ENCODE measurements around the gene VTCN1.

Gene VTCN1

DNA sequence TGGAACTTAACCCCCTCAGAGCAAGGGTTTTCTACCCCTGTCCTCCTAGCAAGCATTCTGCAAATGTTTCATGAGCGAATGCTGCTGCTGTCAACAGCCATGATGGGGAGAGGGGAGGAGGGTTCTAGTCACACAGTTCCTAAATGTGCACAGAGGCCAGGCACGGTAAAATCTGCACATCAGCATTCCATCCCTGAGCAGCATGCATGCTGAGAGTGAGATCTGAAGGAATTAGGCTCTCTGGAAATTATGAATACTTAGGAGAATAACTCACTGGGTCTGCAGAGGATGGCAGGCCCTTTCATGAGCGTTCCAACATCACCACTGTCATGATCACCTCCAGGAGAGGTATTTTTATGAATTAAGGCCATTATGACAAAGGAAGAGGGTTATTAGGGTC is 2.1 kb downstream of the VTCN1 start:
- no peak for DNase-seq

DNA sequence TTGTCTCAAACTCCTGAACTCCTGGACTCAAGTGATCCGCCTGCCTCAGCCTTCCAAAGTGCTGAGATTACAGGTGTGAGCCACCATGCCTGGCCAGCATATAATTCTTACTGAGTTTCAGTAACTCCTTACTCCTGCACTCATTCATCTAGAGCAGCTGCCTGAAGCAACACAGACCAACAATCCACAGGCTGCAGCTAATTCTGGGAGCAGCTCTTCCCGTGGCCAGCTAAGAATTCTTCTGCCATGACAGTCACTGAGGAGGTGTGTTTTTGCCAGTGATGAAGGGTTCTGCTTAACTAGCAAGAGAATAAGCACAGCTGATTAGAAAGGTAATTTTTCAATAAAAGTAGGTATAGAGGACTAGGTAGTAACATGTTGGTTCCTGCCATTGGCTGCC is 5.4 kb downstream of the VTCN1 start:
- no peak for DNase-seq

DNA sequence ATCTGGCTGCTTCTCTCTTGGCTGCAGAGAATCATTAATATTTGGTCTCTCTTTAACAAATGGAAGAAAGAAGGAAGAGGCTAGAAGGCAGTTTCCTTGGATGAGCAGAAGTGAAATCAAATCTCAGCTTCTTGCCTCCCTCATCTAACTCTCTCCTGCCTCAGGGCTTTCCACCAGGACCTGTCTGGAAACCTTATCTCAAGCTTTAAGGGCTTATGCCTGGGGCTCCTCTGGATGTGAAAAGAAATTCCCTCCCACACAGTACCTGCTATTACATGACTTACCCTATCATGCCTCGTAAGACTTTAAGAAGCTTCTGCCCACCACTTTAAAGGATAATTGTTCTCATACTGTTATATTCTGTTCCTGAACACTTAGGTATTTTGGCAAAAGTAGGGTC is 8.9 kb downstream of the VTCN1 start:
- DNase-seq = no peak

GRCh38 chr1:117198097-117198496 is 12.6 kb downstream of the VTCN1 start:
- DNase-seq = no peak

DNA sequence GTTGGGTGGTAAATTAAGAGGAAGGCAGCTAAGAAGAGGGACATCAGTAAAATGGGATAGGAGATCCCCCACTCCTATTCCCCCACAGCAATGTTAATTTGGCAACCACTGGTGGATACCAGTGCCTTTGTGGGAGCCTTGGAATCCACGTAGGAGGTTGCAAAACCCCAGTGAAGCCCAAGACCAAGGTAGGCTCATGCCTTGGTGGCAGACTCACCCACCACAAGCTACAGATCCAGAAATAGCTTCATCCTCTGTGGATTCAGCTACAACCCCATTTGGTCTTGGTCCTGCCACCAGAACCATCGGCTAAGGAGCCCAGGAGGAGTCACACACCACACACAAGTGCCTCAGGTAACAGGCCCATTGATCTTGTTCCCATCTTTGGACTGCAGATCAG is 21.0 kb downstream of the VTCN1 start:
- DNase-seq = no peak

DNA sequence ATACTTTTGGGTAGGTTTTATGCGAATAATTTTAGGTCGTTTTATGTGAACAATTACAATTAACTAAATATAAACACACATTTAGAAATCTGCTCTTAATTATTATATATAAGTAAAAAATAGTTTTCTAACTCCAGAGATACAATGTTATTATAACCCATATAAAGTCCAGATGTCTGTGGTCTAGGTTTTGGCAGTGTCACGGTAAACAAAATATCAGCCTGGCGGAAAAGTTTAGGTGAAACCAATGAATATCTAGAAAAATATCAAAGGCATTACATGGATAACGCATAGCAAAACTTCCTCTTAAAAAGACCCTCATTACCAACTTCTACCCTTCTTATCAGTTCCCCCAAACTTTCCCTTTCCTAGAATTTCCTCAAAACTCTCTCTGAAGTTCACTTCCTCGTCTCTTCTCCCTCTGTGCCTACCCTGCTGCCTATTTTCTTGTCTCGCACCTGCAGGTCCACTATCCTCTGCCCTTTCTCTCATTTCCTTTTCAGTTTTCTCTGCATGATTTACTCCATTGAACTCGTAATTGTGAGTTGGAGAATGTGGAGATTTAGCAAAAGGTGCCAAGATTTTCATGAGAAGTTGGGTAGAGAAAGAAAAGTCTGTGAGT is 21.8 kb downstream of the VTCN1 start:
- no peak for DNase-seq

DNA sequence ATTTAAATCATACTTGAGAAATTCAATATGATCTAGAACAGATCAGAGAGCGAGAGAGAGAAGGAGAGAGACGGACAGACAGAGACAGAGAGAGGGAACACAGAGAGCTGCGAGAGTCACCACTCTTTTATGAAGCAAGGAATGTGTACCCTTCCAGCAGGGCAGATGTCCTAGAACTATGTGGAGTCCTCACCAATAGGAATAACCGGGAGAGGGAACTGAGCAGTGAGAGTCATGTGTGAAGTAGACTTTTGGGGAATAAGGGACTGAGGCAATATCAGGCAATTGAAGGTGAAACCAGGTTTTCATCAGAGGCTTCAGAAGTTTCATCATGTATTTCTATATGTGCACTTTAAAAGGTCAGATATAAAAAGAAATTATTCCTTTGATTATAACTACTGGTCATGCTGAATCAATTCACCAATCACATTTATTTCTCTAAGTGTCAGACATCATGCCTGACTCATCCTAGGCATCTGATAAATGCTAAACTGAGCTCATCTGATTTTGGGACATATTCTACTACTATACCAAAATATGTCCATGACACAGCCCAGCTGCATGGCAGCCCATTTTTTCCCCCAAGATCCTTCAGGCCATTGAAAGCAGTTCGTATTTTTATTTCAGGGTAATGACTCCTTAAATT is 22.4 kb downstream of the VTCN1 start:
- no peak for DNase-seq

DNA sequence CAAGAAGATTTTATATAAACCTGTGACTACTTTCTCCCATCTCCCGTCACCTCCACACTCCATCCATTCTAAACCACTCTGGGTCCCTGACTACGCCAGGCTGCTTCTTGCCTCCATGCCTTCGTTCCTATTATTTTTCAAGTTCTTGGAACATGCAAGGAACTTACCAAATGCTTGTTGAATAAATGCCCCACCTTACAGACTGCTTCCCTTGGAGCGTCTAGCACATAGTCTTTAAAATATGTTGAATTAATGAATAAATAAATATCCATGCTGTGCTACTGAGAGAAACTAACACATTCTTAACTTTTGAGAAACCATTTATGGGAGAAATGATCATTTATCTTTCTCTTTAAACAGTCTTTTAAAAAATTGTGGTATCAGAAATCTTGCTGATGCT is 27.6 kb downstream of the VTCN1 start:
- no peak for DNase-seq

DNA sequence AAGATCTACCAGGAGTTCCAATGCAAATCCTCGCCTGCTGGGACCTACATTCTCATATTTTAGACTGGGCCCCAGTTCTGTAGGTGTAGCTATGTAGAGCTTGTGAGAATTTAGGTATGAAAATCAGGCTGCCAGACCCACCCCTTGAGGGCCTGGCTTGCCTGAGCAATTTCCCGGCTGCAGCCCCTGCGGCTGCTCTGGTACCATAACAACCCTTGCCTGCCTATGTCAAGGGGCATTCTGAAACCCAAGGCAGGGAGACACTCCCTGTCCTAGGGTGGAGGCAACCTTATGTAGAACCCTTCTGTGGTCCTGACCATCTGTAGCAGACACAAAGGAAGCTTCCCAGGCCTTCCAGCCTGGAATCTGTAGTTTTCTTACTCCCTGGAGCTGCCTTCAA is 28.4 kb downstream of the VTCN1 start:
- DNase-seq = no peak

DNA sequence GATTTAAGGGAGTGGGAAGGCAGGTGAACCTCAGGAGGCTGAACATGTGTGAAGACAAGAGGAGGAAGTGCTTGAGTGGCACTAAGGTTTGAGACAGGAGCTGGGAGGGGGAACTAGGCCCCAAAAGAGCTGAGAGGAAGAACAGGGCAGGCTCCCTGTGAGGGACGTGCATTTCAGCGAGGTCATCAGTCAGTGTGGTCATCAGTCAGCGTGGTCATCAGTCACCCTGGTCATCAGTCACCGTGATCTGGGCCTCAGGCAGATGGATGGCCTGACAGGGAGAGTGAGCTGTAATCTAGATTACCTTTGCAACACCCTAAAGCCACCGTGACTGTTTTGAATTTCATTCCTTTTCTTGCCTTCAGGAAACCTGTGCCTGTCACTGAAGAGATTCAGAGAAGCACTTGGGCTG is 29.1 kb downstream of the VTCN1 start:
- no peak for DNase-seq

DNA sequence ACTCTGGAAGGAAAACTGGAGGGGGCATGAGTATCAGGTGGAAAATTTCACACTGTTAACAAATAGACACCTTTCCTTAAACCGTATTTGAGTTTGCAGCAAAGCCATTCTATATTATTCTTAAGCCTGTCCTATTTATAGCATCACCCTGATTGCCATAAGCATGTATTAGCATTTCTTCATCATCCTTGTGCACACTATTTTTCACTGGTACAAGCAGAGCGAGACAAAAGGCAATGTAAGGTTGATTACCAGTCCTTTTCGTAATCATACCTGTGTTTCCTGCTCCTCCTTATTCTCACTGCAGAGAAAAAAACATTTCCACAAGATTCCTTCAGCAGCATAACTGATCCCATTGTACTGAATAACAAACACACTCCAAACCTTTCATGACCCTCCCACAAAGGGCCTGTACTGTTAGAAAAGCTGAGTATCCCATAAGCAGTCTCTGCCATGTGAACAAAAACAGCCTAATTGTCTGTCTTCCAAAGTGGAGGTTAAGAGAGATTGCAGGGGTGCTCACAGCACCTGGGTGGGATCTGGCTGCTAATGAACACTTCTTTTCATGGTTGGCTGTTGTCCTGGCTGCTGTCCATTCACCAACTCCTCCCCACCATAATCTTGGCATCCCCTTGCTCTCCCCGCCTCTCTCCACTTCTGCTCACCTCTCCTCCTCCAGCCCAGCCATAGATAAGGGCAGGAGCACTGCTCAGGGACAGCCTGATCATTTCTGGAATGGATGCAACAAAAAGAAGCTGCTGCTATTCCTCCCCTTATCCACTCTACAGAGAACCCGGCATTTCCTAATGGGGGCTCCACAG is 30.4 kb downstream of the VTCN1 start:
- DNase-seq = no peak

DNA sequence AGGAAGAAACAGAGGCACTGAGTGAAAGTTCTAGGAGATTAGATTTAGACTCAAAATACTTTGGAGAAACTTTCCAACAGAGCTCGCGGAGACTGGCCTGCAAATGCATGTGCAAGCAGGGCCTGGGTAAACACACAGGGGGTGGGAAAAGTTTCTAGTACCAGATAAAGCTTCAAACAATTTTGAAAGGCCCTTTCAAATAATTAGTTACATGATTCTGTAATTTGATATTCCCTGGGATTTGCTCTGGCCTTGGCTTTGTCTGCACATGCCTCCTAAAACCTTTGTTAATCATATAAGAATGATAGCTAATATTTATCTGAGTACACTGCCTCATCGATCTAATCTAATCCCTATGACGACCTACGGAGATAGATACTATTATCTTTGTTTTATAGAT is 31.3 kb downstream of the VTCN1 start:
- no peak for DNase-seq

GRCh38 chr1:117178756-117179155 is 32.0 kb downstream of the VTCN1 start:
- no peak for DNase-seq

- no peak for DNase-seq
These were observed 33.4 kb downstream of the VTCN1 start for GRCh38 chr1:117177376-117177775.

DNA sequence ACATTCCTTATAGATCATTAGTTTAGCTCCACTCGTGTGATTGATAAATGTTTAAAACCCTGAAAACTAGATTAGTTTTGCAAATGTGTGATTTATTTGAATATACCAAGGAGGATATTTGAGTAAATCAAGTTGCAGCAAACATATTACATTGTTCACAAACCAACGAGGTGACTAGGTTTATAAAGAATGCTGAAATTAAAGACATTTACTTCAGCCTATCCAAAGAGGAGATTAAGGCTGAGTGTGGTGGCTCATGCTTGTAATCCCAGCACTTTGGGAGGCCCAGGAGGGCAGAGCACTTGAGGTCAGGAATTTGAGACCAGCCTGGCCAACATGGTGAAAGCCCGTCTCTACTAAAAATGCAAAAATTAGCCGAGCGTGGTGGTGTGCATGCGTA is 34.1 kb downstream of the VTCN1 start:
- DNase-seq = no peak

DNA sequence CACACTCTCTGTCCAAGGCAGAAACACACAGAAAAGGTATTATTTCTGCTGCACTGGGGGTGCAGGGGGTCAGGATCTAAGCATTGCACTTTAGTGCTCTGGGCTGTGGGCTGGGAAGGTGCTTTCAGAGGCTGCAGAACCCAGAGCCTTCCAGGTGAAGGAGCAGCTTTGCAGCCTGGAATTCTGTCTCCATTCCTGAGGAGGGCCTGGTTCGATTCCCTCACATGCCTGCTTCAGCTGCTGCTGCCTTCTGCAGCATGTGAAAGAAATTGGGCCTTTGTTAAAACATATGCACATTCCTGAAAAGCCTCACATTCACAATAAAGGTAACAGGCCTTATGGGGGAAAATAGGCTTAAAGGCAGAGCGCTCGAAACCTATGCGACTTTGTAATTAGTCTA is 35.9 kb downstream of the VTCN1 start:
- DNase-seq = no peak

DNA sequence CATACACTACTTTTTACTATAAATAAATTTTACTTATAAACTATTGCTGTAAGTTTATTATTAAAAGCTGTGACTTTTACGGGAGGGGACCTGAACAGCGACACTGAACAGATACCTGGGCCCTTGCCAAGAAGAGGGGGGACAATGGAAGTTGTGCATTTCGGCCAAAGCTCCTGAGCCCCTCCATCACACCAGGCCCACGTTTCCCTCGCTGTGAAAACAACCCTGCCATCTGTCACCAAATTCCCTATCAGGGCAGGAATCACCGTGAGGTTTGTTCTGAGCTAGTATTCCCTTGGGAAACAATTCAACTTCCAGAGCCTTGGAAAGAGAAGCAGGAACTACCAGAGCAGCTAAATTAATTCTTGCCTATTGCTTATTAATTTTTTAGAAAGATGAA is 37.0 kb downstream of the VTCN1 start:
- DNase-seq = no peak

DNA sequence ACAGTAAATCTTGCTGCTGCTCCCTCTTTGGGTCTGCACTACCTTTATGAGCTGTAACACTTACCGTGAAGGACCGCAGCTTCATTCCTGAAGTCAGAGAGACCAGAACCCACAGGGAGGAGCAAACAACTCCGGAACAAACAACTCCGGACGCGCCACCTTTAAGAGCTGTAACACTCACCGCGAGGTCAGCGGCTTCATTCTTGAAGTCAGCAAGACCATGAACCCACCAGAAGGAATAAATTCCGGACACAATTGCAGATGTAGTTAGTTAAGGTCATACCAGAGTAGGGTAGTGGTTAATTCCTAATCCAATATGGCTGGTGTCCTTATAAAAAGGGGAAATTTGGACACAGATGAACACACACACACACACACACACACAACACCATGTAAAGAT is 37.7 kb downstream of the VTCN1 start:
- DNase-seq = no peak

- DNase-seq = no peak
These were observed 38.7 kb downstream of the VTCN1 start for GRCh38 chr1:117171900-117172511.

- no peak for DNase-seq
These were observed 40.7 kb downstream of the VTCN1 start for GRCh38 chr1:117169871-117170596.

- DNase-seq = no peak
These were observed 43.3 kb downstream of the VTCN1 start for GRCh38 chr1:117167402-117167801.

DNA sequence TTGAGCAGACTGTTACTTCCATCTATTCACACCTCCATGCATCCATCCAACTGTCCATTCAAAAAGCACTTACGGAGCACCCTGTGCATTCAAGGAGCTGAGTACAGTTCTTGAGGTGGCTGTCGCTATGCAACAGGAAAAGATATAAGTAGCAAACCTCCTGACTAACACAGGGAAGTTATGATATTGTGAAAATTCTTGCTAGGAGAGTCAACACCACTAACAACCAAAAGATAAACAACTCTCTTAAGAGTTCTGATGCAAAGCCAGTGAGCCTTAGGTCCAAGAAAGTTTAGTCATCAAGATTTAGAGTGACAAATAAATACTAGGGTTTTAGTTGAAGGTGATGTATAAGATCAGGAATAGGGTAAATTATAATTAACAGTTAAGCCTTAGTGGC is 44.7 kb downstream of the VTCN1 start:
- no peak for DNase-seq

DNA sequence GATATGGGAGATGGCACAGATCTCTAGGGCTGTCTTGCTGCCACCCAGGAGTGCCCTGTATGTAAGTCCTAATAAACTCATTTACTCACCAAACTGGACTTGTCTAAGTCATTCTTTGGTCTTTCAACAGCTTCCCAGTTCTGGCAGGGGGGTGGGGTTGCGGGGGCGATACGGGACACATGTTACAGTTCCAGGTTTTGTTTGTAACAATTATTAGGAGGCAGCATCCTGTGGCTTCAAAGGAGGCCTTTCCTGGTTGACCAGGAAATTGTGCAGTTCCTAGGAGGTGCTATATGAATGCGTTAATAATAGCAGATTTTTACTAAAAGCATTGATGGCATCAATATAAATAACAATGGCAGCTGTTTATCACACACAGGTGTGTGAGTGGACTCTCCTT is 46.5 kb downstream of the VTCN1 start:
- DNase-seq = no peak
